NT2/D1 (cell line): ENCODE results near the gene PRKACB.

ENCODE experiments used
- DNase-seq: peaks from one replicate; pipeline ENCODE4 v3.0.0-alpha.2; 2011; ENCODE audit warnings: low read depth, low spot score
- H3K27me3 ChIP-seq: 2 replicates; pipeline ENCODE4 v1.6.0; 2011; ENCODE audit warnings: mild to moderate bottlenecking; ENCODE audit not compliant: insufficient read length, insufficient read depth
- H3K36me3 ChIP-seq: 2 replicates; pipeline ENCODE4 v1.6.1; 2011; ENCODE audit warnings: mild to moderate bottlenecking, low read length, mixed read lengths; ENCODE audit not compliant: insufficient read depth, insufficient read length
- H3K4me1 ChIP-seq: 2 replicates; pipeline ENCODE4 v1.5.1; 2011; ENCODE audit not compliant: insufficient read depth, insufficient read length
- H3K4me3 ChIP-seq: 2 replicates; pipeline ENCODE4 v1.5.1; 2011; ENCODE audit warnings: low read depth; ENCODE audit not compliant: insufficient read length
- H3K9ac ChIP-seq: 2 replicates; pipeline ENCODE4 v1.6.0; 2011; ENCODE audit warnings: low read depth; ENCODE audit not compliant: insufficient read length
- H3K9me3 ChIP-seq: 2 replicates; pipeline ENCODE4 v1.5.1; 2011; ENCODE audit warnings: mild to moderate bottlenecking, low read length; ENCODE audit not compliant: insufficient read depth
- SUZ12 ChIP-seq: IDR thresholded peaks from 2 replicates; pipeline ENCODE4 v1.6.1; 2011; ENCODE audit not compliant: insufficient read length, insufficient read depth; ENCODE audit errors: extremely low read depth
- YY1 ChIP-seq: IDR thresholded peaks from 2 replicates; pipeline ENCODE4 v1.6.1; 2011; ENCODE audit not compliant: insufficient read length, insufficient read depth
- ZNF274 ChIP-seq: IDR thresholded peaks from 2 replicates; pipeline ENCODE4 v1.6.1; 2011; ENCODE audit warnings: mild to moderate bottlenecking, low read depth, low read length

The PRKACB gene

GRCh38 chr1:84198832-84199231 lies 54.8 kb downstream of the PRKACB start:
- no peak for DNase-seq
- H3K4me1 ChIP-seq: no peaks in the 10 kb centered on the region
- TF ChIP-seq ZNF274 (no peak), SUZ12 (no peak), YY1 (no peak)
- peaks cover 5% of the 10 kb centered on the region for H3K36me3 ChIP-seq
- no peak overlapping the region for H3K9ac ChIP-seq
- H3K9me3 ChIP-seq: no peaks in the 10 kb centered on the region
- no peaks in the 10 kb centered on the region for H3K27me3 ChIP-seq
- no peak overlapping the region for H3K4me3 ChIP-seq

DNA sequence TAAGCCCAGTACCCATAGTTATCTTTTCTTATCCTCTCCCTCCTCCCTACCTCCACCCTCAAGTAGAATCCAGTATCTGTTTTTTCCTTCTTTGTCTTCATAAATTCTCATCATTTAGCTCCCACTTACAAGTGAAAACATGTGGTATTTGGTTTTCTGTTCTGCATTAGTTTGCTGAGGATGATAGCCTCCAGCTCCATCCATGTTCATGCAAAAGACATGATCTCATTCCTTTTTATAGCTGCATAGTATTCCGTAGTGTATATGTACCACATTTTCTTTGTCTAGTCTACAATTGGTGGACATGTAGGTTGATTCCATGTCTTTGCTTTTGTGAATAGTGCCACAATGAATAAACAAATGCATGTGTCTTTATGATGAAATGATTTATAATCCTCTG lies 55.2 kb downstream of the PRKACB start:
- no peaks in the 10 kb centered on the region for H3K4me1 ChIP-seq
- TF ChIP-seq YY1 (no peak), SUZ12 (no peak), ZNF274 (no peak)
- H3K27me3 ChIP-seq: no peaks in the 10 kb centered on the region
- H3K36me3 ChIP-seq: peaks cover 5% of the 10 kb centered on the region
- H3K9ac ChIP-seq: no peak overlapping the region
- H3K9me3 ChIP-seq: no peaks in the 10 kb centered on the region
- no peak overlapping the region for H3K4me3 ChIP-seq
- DNase-seq: no peak

DNA sequence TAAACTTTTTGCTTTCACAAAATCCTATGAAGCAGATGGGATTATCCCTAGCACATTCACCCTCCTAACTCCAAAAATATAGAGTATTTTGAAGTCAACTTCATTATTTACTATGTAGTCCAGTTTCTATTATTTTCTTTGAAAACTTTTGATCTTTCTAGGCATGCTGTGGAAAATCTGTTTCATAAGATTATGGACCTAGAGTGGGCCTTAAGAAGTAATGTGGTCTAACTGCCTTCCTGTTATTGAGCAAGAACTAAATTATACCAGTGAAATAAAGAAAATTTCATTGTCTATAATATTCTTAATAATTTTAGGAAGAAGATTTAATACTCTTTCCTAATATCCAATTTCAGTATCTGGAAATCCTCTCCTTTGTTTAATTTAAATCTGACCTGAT lies 58.1 kb downstream of the PRKACB start:
- no peak overlapping the region for H3K4me3 ChIP-seq
- no peaks in the 10 kb centered on the region for H3K9me3 ChIP-seq
- no peaks in the 10 kb centered on the region for H3K4me1 ChIP-seq
- DNase-seq: no peak
- H3K27me3 ChIP-seq: no peaks in the 10 kb centered on the region
- no peak for TF ChIP-seq ZNF274
- no peak for TF ChIP-seq SUZ12
- TF ChIP-seq YY1: no peak
- peaks cover 1% of the 10 kb centered on the region for H3K36me3 ChIP-seq
- H3K9ac ChIP-seq: no peak overlapping the region

- no peak for DNase-seq
- Histone ChIP-seq H3K9me3 (no peaks in the 10 kb centered on the region), H3K4me1 (no peaks in the 10 kb centered on the region), H3K4me3 (no peak overlapping the region), H3K36me3 (no peaks in the 10 kb centered on the region), H3K9ac (no peak overlapping the region), H3K27me3 (no peaks in the 10 kb centered on the region)
- TF ChIP-seq ZNF274: no peak
Observed at GRCh38 chr1:84206375-84206774, 62.3 kb downstream of the PRKACB start.

- Histone ChIP-seq H3K4me1 (no peaks in the 10 kb centered on the region), H3K27me3 (no peaks in the 10 kb centered on the region), H3K4me3 (no peak overlapping the region), H3K36me3 (no peaks in the 10 kb centered on the region), H3K9ac (no peak overlapping the region), H3K9me3 (no peaks in the 10 kb centered on the region)
- TF ChIP-seq ZNF274: no peak
- TF ChIP-seq YY1: no peak
- no peak for TF ChIP-seq SUZ12
- no peak for DNase-seq
Observed at GRCh38 chr1:84208935-84209334, 64.9 kb downstream of the PRKACB start.

DNA sequence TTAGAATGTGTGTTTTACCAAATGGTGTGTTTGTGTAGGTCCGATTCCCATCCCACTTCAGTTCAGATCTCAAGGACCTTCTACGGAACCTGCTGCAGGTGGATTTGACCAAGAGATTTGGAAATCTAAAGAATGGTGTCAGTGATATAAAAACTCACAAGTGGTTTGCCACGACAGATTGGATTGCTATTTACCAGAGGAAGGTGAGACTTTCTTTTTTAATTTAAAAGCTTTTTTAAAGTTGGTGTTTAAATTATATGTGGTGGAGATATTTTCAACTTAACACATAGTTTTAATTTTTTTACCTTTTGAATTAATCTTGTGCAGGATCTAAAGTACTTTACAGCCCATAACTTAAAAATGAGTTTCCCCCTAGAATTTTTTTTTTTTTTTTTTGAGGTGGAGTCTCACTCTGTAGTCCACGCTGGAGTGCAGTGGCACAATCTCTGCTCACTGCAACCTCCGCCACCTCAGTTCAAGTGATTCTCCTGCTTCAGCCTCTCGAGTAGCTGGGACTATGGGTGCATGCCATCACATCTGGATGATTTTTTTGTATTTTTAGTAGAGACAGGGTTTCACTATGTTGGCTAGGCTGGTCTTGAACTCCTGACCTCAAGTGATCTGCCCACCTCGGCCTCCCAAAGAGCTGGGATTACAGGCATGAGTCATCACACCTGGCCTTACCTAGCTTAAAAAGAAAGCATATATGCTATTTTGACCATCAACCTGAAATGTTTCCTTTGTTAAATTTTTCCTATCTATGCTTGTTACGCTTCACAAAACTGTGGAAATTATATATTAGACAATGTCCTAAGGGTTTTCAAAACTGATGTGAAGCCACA lies 70.3 kb downstream of the PRKACB start:
- DNase-seq: no peak
- Histone ChIP-seq H3K4me1 (no peaks in the 10 kb centered on the region), H3K4me3 (no peak overlapping the region), H3K27me3 (no peaks in the 10 kb centered on the region), H3K9me3 (no peaks in the 10 kb centered on the region), H3K9ac (no peak overlapping the region), H3K36me3 (peaks cover 4% of the 10 kb centered on the region)
- TF ChIP-seq SUZ12 (no peak), ZNF274 (no peak), YY1 (no peak)

GRCh38 chr1:84217239-84217638 lies 73.2 kb downstream of the PRKACB start:
- H3K4me3 ChIP-seq: no peak overlapping the region
- DNase-seq: no peak
- H3K9ac ChIP-seq: no peak overlapping the region
- no peak for TF ChIP-seq ZNF274
- TF ChIP-seq SUZ12: no peak
- no peak for TF ChIP-seq YY1
- H3K36me3 ChIP-seq: peaks cover 4% of the 10 kb centered on the region
- no peaks in the 10 kb centered on the region for H3K27me3 ChIP-seq
- no peaks in the 10 kb centered on the region for H3K9me3 ChIP-seq
- H3K4me1 ChIP-seq: no peaks in the 10 kb centered on the region
